ENCODE data around the gene SLC51A.
"Not testable (repeated sequence)": the region's sequence is repeated elsewhere in the genome, so short reads cannot be mapped to it uniquely, and the experiment has no call there.

The SLC51A gene

GRCh38 chr3:196216089-196216564 lies at the start of gene SLC51A:
TSS of gene SLC51A (plus strand) at chr3:196216534. CDS start at chr3:196216713, 179 bp downstream.
- no peaks in the 10 kb centered on the region for H3K27me3 ChIP-seq (ENCODE audit: control insufficient read depth in 1 of 2, insufficient read depth in 2 of 2, low read length in 2 of 2)
- peak within 1 kb of the TSS; percentile 57 to 59 for H3K9ac ChIP-seq (ENCODE audit: low read depth in 1 of 2, low read length in 2 of 2)
- H3K4me1 ChIP-seq (ENCODE audit: control insufficient read depth in 1 of 2, insufficient read depth in 2 of 2, low read length in 2 of 2) = peaks cover 12 to 33% of the 10 kb centered on the region in 2 donors
- peak within 1 kb of the TSS; percentile 64 to 69 for H3K4me3 ChIP-seq (ENCODE audit: low read depth in 1 of 2, low read length in 2 of 2)
- H3K9me3 ChIP-seq (ENCODE audit: control insufficient read depth in 1 of 2, low read length in 2 of 2) = no peaks in the 10 kb centered on the region
- H3K36me3 ChIP-seq (ENCODE audit: control insufficient read depth in 1 of 2, insufficient read depth in 2 of 2, low read length in 2 of 2) = no peaks in the 10 kb centered on the region
- H3K27ac ChIP-seq (ENCODE audit: low read depth, low read length) = no peak within 1 kb of the TSS

- no peak overlapping the region for H3K4me3 ChIP-seq (ENCODE audit: low read depth in 1 of 2, low read length in 2 of 2)
- H3K9ac ChIP-seq (ENCODE audit: low read depth in 1 of 2, low read length in 2 of 2) = no peak overlapping the region
- H3K27me3 ChIP-seq (ENCODE audit: control insufficient read depth in 1 of 2, insufficient read depth in 2 of 2, low read length in 2 of 2) = no peaks in the 10 kb centered on the region
- no peaks in the 10 kb centered on the region for H3K9me3 ChIP-seq (ENCODE audit: control insufficient read depth in 1 of 2, low read length in 2 of 2)
- H3K36me3 ChIP-seq (ENCODE audit: control insufficient read depth in 1 of 2, insufficient read depth in 2 of 2, low read length in 2 of 2) = no peaks in the 10 kb centered on the region
- no peak overlapping the region for H3K27ac ChIP-seq (ENCODE audit: low read depth, low read length)
- peaks cover 29 to 42% of the 10 kb centered on the region in 2 donors for H3K4me1 ChIP-seq (ENCODE audit: control insufficient read depth in 1 of 2, insufficient read depth in 2 of 2, low read length in 2 of 2)
Observed at GRCh38 chr3:196166741-196167140, 49.6 kb upstream of the SLC51A start.

GRCh38 chr3:196168808-196169391 lies 47.4 kb upstream of the SLC51A start:
- Histone ChIP-seq H3K36me3 (ENCODE audit: control insufficient read depth in 1 of 2, insufficient read depth in 2 of 2, low read length in 2 of 2) (no peaks in the 10 kb centered on the region), H3K4me1 (ENCODE audit: control insufficient read depth in 1 of 2, insufficient read depth in 2 of 2, low read length in 2 of 2) (peaks cover 21 to 36% of the 10 kb centered on the region in 2 donors), H3K4me3 (ENCODE audit: low read depth in 1 of 2, low read length in 2 of 2) (no peak overlapping the region), H3K9ac (ENCODE audit: low read depth in 1 of 2, low read length in 2 of 2) (peak overlapping the region in 1 of 2 donors; percentile 18), H3K27ac (ENCODE audit: low read depth, low read length) (no peak overlapping the region), H3K9me3 (ENCODE audit: control insufficient read depth in 1 of 2, low read length in 2 of 2) (no peaks in the 10 kb centered on the region), H3K27me3 (ENCODE audit: control insufficient read depth in 1 of 2, insufficient read depth in 2 of 2, low read length in 2 of 2) (no peaks in the 10 kb centered on the region)

- Histone ChIP-seq H3K9me3 (ENCODE audit: control insufficient read depth in 1 of 2, low read length in 2 of 2) (no peaks in the 10 kb centered on the region), H3K27ac (ENCODE audit: low read depth, low read length) (peak overlapping the region; percentile 13), H3K27me3 (ENCODE audit: control insufficient read depth in 1 of 2, insufficient read depth in 2 of 2, low read length in 2 of 2) (no peaks in the 10 kb centered on the region), H3K4me1 (ENCODE audit: control insufficient read depth in 1 of 2, insufficient read depth in 2 of 2, low read length in 2 of 2) (peaks cover 14 to 27% of the 10 kb centered on the region in 2 donors), H3K36me3 (ENCODE audit: control insufficient read depth in 1 of 2, insufficient read depth in 2 of 2, low read length in 2 of 2) (no peaks in the 10 kb centered on the region), H3K9ac (ENCODE audit: low read depth in 1 of 2, low read length in 2 of 2) (no peak overlapping the region), H3K4me3 (ENCODE audit: low read depth in 1 of 2, low read length in 2 of 2) (no peak overlapping the region)
Observed at GRCh38 chr3:196169836-196170240, 46.5 kb upstream of the SLC51A start.

- not testable (repeated sequence) for H3K27me3 ChIP-seq (ENCODE audit: control insufficient read depth in 1 of 2, insufficient read depth in 2 of 2, low read length in 2 of 2); H3K27ac ChIP-seq (ENCODE audit: low read depth, low read length); H3K36me3 ChIP-seq (ENCODE audit: control insufficient read depth in 1 of 2, insufficient read depth in 2 of 2, low read length in 2 of 2); H3K4me3 ChIP-seq (ENCODE audit: low read depth in 1 of 2, low read length in 2 of 2); H3K9me3 ChIP-seq (ENCODE audit: control insufficient read depth in 1 of 2, low read length in 2 of 2); H3K9ac ChIP-seq (ENCODE audit: low read depth in 1 of 2, low read length in 2 of 2)
- peaks cover 13 to 22% of the 10 kb centered on the region in 2 donors for H3K4me1 ChIP-seq (ENCODE audit: control insufficient read depth in 1 of 2, insufficient read depth in 2 of 2, low read length in 2 of 2)
Observed at GRCh38 chr3:196170296-196170695, 46.0 kb upstream of the SLC51A start.

GRCh38 chr3:196174652-196175051 lies 41.7 kb upstream of the SLC51A start:
- H3K36me3 ChIP-seq (ENCODE audit: control insufficient read depth in 1 of 2, insufficient read depth in 2 of 2, low read length in 2 of 2) = no peaks in the 10 kb centered on the region
- H3K27me3 ChIP-seq (ENCODE audit: control insufficient read depth in 1 of 2, insufficient read depth in 2 of 2, low read length in 2 of 2) = no peaks in the 10 kb centered on the region
- H3K4me1 ChIP-seq (ENCODE audit: control insufficient read depth in 1 of 2, insufficient read depth in 2 of 2, low read length in 2 of 2) = peaks cover 23 to 26% of the 10 kb centered on the region in 2 donors
- H3K9ac ChIP-seq (ENCODE audit: low read depth in 1 of 2, low read length in 2 of 2) = no peak overlapping the region
- H3K4me3 ChIP-seq (ENCODE audit: low read depth in 1 of 2, low read length in 2 of 2) = no peak overlapping the region
- H3K9me3 ChIP-seq (ENCODE audit: control insufficient read depth in 1 of 2, low read length in 2 of 2) = no peaks in the 10 kb centered on the region
- no peak overlapping the region for H3K27ac ChIP-seq (ENCODE audit: low read depth, low read length)

- H3K9ac ChIP-seq (ENCODE audit: low read depth in 1 of 2, low read length in 2 of 2) = no peak overlapping the region
- H3K4me3 ChIP-seq (ENCODE audit: low read depth in 1 of 2, low read length in 2 of 2) = no peak overlapping the region
- no peaks in the 10 kb centered on the region for H3K27me3 ChIP-seq (ENCODE audit: control insufficient read depth in 1 of 2, insufficient read depth in 2 of 2, low read length in 2 of 2)
- peaks cover 23 to 27% of the 10 kb centered on the region in 2 donors for H3K4me1 ChIP-seq (ENCODE audit: control insufficient read depth in 1 of 2, insufficient read depth in 2 of 2, low read length in 2 of 2)
- H3K27ac ChIP-seq (ENCODE audit: low read depth, low read length) = no peak overlapping the region
- H3K9me3 ChIP-seq (ENCODE audit: control insufficient read depth in 1 of 2, low read length in 2 of 2) = no peaks in the 10 kb centered on the region
- no peaks in the 10 kb centered on the region for H3K36me3 ChIP-seq (ENCODE audit: control insufficient read depth in 1 of 2, insufficient read depth in 2 of 2, low read length in 2 of 2)
Observed at GRCh38 chr3:196175116-196175625, 41.2 kb upstream of the SLC51A start.

GRCh38 chr3:196175722-196176121 lies 40.6 kb upstream of the SLC51A start:
- Histone ChIP-seq H3K4me1 (ENCODE audit: control insufficient read depth in 1 of 2, insufficient read depth in 2 of 2, low read length in 2 of 2) (peaks cover 25 to 29% of the 10 kb centered on the region in 2 donors), H3K9me3 (ENCODE audit: control insufficient read depth in 1 of 2, low read length in 2 of 2) (no peaks in the 10 kb centered on the region), H3K9ac (ENCODE audit: low read depth in 1 of 2, low read length in 2 of 2) (no peak overlapping the region), H3K4me3 (ENCODE audit: low read depth in 1 of 2, low read length in 2 of 2) (no peak overlapping the region), H3K27me3 (ENCODE audit: control insufficient read depth in 1 of 2, insufficient read depth in 2 of 2, low read length in 2 of 2) (no peaks in the 10 kb centered on the region), H3K36me3 (ENCODE audit: control insufficient read depth in 1 of 2, insufficient read depth in 2 of 2, low read length in 2 of 2) (no peaks in the 10 kb centered on the region), H3K27ac (ENCODE audit: low read depth, low read length) (no peak overlapping the region)

GRCh38 chr3:196177567-196177966 lies 38.8 kb upstream of the SLC51A start:
- Histone ChIP-seq H3K27ac (ENCODE audit: low read depth, low read length) (peak overlapping the region; percentile 57), H3K27me3 (ENCODE audit: control insufficient read depth in 1 of 2, insufficient read depth in 2 of 2, low read length in 2 of 2) (no peaks in the 10 kb centered on the region), H3K4me3 (ENCODE audit: low read depth in 1 of 2, low read length in 2 of 2) (peak overlapping the region; percentile 8 to 28), H3K4me1 (ENCODE audit: control insufficient read depth in 1 of 2, insufficient read depth in 2 of 2, low read length in 2 of 2) (peaks cover 29 to 30% of the 10 kb centered on the region in 2 donors), H3K36me3 (ENCODE audit: control insufficient read depth in 1 of 2, insufficient read depth in 2 of 2, low read length in 2 of 2) (no peaks in the 10 kb centered on the region), H3K9me3 (ENCODE audit: control insufficient read depth in 1 of 2, low read length in 2 of 2) (no peaks in the 10 kb centered on the region), H3K9ac (ENCODE audit: low read depth in 1 of 2, low read length in 2 of 2) (peak overlapping the region; percentile 36 to 51)

- Histone ChIP-seq H3K4me1 (ENCODE audit: control insufficient read depth in 1 of 2, insufficient read depth in 2 of 2, low read length in 2 of 2) (peaks cover 29 to 30% of the 10 kb centered on the region in 2 donors), H3K27me3 (ENCODE audit: control insufficient read depth in 1 of 2, insufficient read depth in 2 of 2, low read length in 2 of 2) (no peaks in the 10 kb centered on the region), H3K4me3 (ENCODE audit: low read depth in 1 of 2, low read length in 2 of 2) (peak overlapping the region; percentile 8 to 28), H3K36me3 (ENCODE audit: control insufficient read depth in 1 of 2, insufficient read depth in 2 of 2, low read length in 2 of 2) (no peaks in the 10 kb centered on the region), H3K9ac (ENCODE audit: low read depth in 1 of 2, low read length in 2 of 2) (peak overlapping the region; percentile 36 to 51), H3K9me3 (ENCODE audit: control insufficient read depth in 1 of 2, low read length in 2 of 2) (no peaks in the 10 kb centered on the region), H3K27ac (ENCODE audit: low read depth, low read length) (peak overlapping the region; percentile 57)
Observed at GRCh38 chr3:196177967-196178366, 38.4 kb upstream of the SLC51A start.
